ENCODE measurements around the gene RTP5.

GRCh38 chr2:241876528-241877196 lies 7.1 kb downstream of the RTP5 start:
- TF ChIP-seq CTCF (IDR thresholded peaks at IDR 0.05 in 2 of 3, conservative IDR thresholded peaks at IDR 0.05 in 1 of 3; ENCODE audit: borderline replicate concordance in 1 of 3, insufficient read depth in 1 of 3, low read depth in 2 of 3, low read length in 2 of 3) (no peak), YY1 (IDR thresholded peaks at IDR 0.05; ENCODE audit: extremely low read depth, insufficient replicate concordance, low read depth, low read length) (no peak), ZBTB33 (IDR thresholded peaks at IDR 0.05; ENCODE audit: extremely low read depth, insufficient replicate concordance, low read length) (no peak), CEBPB (IDR thresholded peaks at IDR 0.05; ENCODE audit: low read depth) (no peak), ATF3 (IDR thresholded peaks at IDR 0.05) (no peak)

All from HCT116 (cell line).